Right lobe of liver (tissue), 4 donors: Measurements from ENCODE around the gene LMBRD1.

Experiments
- CTCF ChIP-seq, 4 donors: fragments of 200-600 bp in 3 of 4; fragments of 450-650 bp in 1 of 4; IDR thresholded peaks; one replicate each; pipeline versions ENCODE4 v1.5.1 to v1.8.0; 2016 to 2022; ENCODE audit warnings: antibody characterized with exemption in 4 of 4, mild to moderate bottlenecking in 2 of 4
- POLR2A ChIP-seq: fragments of 450-650 bp; IDR thresholded peaks from one replicate; pipeline ENCODE4 v1.6.1; 2017; ENCODE audit warnings: antibody characterized with exemption, mild to moderate bottlenecking
- donor health status: DM: no; HTN: no; CAD: no.
- donor health status: DM: no; HTN: no; CAD: no.
- donor health status: DM: no; HTN: yes; CAD: no.

GRCh38 chr6:69673298-69673697, 123.5 kb downstream of the LMBRD1 start:
- TF ChIP-seq POLR2A, result no peak
- no peak for TF ChIP-seq CTCF (IDR thresholded peaks at IDR 0.05)
